ENCODE data around the gene NEK6. TPM values are rescaled to one million over a fixed set of nuclear protein-coding genes. Genes with fewer than 3 reads are reported as not detected.

NEK6 gene
- total RNA-seq, 3 donors from 2014 or later (not counting 1 experiment from before 2014, with no cell fraction given) = 25.0 to 34.9 (median 33.0) TPM

DNA sequence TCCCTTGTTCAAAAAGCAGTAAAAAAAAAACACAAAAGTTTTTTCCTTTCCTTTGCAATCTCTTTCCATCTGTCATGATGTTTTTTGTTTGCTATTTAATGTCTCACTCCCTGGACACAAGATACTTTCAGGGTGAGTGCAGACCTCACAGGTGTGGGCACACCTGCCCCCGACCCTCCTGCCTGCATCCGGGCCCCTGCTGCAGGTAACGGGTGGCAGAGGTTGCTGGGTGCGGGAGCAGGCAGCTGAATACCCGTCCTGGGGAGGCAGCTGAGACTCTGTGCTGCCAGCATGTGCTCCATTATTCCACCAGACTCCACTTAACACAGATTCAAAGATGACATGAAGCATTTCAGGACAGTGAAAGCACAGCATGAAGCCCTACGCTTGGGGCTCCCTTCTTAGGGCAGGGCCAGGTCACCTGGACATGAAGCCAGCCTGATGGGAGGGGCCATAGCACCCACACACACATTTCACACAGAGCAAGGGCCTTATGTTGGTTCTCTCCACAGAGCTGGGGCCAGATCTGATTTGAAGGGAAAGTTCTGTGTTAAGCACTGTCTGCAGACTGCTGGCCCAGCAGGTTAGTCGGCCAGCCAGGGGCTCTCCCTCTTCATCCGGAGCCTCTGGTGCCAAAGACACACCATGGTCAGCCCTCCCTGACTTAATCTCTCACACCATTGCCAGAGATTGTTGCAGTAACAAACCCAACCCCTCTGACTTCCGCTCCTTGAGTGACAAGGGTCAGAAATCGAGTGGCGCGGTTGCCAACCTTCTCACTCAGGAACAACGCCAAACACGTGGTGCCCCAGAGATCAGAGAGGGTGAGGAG is 13.0 kb downstream of the NEK6 start:
- H3K27me3 Mint-ChIP-seq (ENCODE audit: low read depth in 2 of 2) = no peaks in the 10 kb centered on the region

GRCh38 chr9:124271660-124272059 is 13.9 kb downstream of the NEK6 start:
- Mint-ChIP-seq H3K9me3 (no peaks in the 10 kb centered on the region), H3K27ac (peak overlapping the region in 1 of 2 donors; percentile 21), H3K4me1 (peaks cover 42 to 78% of the 10 kb centered on the region in 2 donors), H3K27me3 (ENCODE audit: low read depth in 2 of 2) (no peaks in the 10 kb centered on the region), H3K4me3 (no peak overlapping the region), H3K36me3 (no peaks in the 10 kb centered on the region)
- intact Hi-C loops (cut with micrococcal nuclease) = no loop called here
- no peak overlapping the region for H3K27ac ChIP-seq (ENCODE audit: low read length)
- no peak for TF ChIP-seq CTCF (IDR thresholded peaks at IDR 0.05)
- 84% methylated on average over 7 of the region's 7 CpGs for WGBS (ENCODE audit: insufficient coverage)
- peaks cover 4% of the 10 kb centered on the region for H3K36me3 ChIP-seq (ENCODE audit: control insufficient read depth, insufficient read depth, low read length)
- no peak overlapping the region for H3K4me3 ChIP-seq (ENCODE audit: low read length)
- DNase-seq = no peak
- no peaks in the 10 kb centered on the region for H3K27me3 ChIP-seq (ENCODE audit: control insufficient read depth, insufficient read depth, low read length)
- H3K9me3 ChIP-seq (ENCODE audit: control insufficient read depth, insufficient read depth, low read length) = no peaks in the 10 kb centered on the region
- ATAC-seq = no peak
- H3K4me1 ChIP-seq (ENCODE audit: control insufficient read depth, insufficient read depth, low read length) = peaks cover 82% of the 10 kb centered on the region

More for the DNA sequence above, 13.0 kb downstream of the NEK6 start:
- intact Hi-C loops (cut with micrococcal nuclease) = no loop called here
- H3K9me3 ChIP-seq (ENCODE audit: control insufficient read depth, insufficient read depth, low read length) = no peaks in the 10 kb centered on the region
- H3K4me1 ChIP-seq (ENCODE audit: control insufficient read depth, insufficient read depth, low read length) = peaks cover 88% of the 10 kb centered on the region
- DNase-seq (no peak), ATAC-seq (peak; percentile 59 to 82 (median 75))
- no peaks in the 10 kb centered on the region for H3K27me3 ChIP-seq (ENCODE audit: control insufficient read depth, insufficient read depth, low read length)
- H3K27ac Mint-ChIP-seq = peak overlapping the region; percentile 21 to 48
- H3K27ac ChIP-seq (ENCODE audit: low read length) = no peak overlapping the region
- peak overlapping the region; percentile 35 for H3K4me3 Mint-ChIP-seq
- no peaks in the 10 kb centered on the region for H3K9me3 Mint-ChIP-seq
- peaks cover 4% of the 10 kb centered on the region for H3K36me3 ChIP-seq (ENCODE audit: control insufficient read depth, insufficient read depth, low read length)
- no peak overlapping the region for H3K4me3 ChIP-seq (ENCODE audit: low read length)
- H3K36me3 Mint-ChIP-seq = no peaks in the 10 kb centered on the region
- peaks cover 48 to 78% of the 10 kb centered on the region in 2 donors for H3K4me1 Mint-ChIP-seq
- TF ChIP-seq CTCF (IDR thresholded peaks at IDR 0.05) = no peak
- 73% methylated on average over 14 of the region's 14 CpGs for WGBS (ENCODE audit: insufficient coverage)

- no peaks in the 10 kb centered on the region for H3K9me3 ChIP-seq (ENCODE audit: control insufficient read depth, insufficient read depth, low read length)
- H3K36me3 ChIP-seq (ENCODE audit: control insufficient read depth, insufficient read depth, low read length) = peaks cover 4% of the 10 kb centered on the region
- no peak overlapping the region for H3K27ac ChIP-seq (ENCODE audit: low read length)
- no peak for TF ChIP-seq CTCF (IDR thresholded peaks at IDR 0.05)
- H3K27me3 ChIP-seq (ENCODE audit: control insufficient read depth, insufficient read depth, low read length) = no peaks in the 10 kb centered on the region
- 97% methylated on average over 7 of the region's 7 CpGs for WGBS (ENCODE audit: insufficient coverage)
- H3K27ac Mint-ChIP-seq = no peak overlapping the region
- no peak for DNase-seq
- H3K4me1 Mint-ChIP-seq = peaks cover 40 to 78% of the 10 kb centered on the region in 2 donors
- H3K27me3 Mint-ChIP-seq (ENCODE audit: low read depth in 2 of 2) = no peaks in the 10 kb centered on the region
- no peaks in the 10 kb centered on the region for H3K9me3 Mint-ChIP-seq
- H3K36me3 Mint-ChIP-seq = no peaks in the 10 kb centered on the region
- no peak for ATAC-seq
- H3K4me3 Mint-ChIP-seq = no peak overlapping the region
- intact Hi-C loops (cut with micrococcal nuclease) = no loop called here
- H3K4me3 ChIP-seq (ENCODE audit: low read length) = no peak overlapping the region
- peaks cover 82% of the 10 kb centered on the region for H3K4me1 ChIP-seq (ENCODE audit: control insufficient read depth, insufficient read depth, low read length)
These were observed 14.4 kb downstream of the NEK6 start for GRCh38 chr9:124272118-124272517.
